Fibroblast of upper back skin (primary cell): Measurements from ENCODE around the gene WNT4.

Experiments
- DNase-seq: peaks from one replicate; pipeline ENCODE4 v3.0.0-alpha.2; 2013

WNT4 gene

DNA sequence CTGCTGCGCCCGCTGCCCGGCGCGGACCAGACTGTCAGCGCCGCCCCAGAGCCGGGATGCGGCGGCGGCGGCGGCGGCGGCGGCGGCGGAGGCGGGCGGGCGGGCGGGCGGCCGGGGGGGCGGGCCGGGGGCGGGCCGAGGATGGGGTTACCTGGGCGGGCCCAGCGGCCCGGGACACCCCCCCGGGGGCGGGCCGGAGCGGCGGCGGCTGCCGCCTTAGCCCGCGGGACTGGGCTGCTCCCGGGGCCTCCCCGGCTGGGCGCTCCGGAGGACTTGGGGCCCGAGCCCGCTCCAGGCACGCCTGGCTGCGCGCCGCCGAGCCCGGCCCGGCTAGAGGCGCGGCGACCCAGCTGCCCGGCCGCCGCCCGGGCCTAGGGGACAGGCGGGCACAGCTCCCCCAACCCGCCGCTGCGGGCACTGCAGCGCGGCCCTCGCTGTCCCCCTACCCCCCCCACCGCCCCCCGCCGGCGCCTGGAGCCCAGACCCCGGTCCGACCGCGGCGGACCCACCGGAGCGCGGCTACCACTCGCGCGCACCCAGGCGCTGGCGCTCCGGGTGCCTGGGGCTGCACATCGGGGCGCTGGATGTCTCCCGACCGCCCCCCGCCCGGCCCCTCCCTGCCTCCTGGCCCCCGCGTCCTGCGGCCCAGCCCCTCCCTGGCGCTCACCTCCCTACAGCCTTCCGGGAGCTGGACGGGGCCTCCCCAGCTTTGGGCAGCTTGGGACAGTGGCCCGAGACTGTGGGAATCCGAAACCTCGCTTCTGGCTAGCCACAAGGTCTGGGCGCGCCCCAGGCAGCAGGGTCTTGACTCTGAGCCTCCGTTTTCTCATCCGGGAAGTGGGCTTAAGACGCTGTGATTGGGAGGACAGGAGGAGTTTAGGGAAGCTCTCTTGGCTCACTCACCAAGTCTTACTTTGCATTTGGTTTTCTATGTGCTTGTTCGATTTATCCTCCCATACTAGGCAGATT, at the start of gene WNT4:
TSS of gene WNT4 (minus strand) at position 33 of the 969 bp plus-strand sequence. CDS start 175 bp downstream, outside the sequence.
- DNase-seq: peak; percentile 22

DNA sequence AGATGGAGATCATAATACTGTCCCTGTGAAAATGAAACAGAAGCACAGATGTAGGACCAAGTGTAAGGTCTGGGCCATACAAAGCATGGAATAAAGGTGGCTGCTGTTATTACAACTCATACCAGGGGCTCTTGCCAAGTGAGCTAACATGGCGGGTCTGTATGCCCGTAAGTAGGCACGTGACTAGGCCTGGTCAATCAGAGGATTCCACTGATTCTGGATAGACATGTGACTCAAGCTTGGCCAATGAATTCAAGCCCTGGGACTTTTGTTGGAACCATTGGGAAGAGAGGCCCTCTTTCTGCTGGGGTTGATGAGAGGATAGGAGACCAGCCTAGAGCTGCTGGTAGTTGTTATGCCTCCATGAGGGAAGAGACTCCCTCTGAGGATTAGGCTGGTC, 47.8 kb upstream of the WNT4 start:
- no peak for DNase-seq

GRCh38 chr1:22190251-22190650, 47.4 kb upstream of the WNT4 start:
- DNase-seq: no peak

DNA sequence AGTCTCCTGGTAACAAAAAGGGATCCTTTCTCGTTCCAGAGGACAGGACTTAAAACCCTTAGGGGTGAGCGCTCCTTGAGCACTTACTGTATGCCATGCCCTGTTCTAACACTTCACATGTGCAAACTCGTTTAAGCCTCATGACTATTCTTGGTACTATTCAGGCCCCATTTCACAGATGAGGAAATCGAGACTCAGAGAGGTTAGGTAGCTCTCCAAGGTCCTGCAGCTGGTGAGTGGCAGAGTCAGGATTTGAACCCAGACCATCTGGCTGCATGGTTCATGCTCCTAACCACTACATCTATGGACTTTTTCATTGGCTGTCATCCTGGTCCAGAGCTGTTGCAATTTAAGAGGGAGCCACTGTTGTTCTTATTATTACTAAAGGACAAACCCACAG, 46.7 kb upstream of the WNT4 start:
- no peak for DNase-seq

- no peak for DNase-seq
These were observed 46.0 kb upstream of the WNT4 start for GRCh38 chr1:22188914-22189313.

DNA sequence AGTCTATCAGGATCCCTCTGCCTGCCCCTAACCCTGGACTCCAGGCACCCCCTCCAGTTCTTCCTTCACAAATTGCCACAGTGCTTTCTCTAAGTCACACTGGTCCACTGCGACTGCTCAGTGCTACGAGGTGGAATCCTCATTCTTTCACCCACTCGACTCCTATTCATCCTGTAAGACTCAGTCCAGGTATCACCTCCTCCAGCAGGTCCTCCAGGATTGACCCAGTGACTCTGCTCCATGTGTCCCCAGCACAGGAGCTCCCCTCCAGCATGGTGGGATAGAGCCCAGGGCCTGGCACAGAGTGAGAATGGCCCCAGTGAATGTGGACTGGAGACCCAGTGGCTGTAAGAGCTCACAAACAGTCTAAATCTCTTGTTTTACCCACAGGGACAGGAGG, 45.5 kb upstream of the WNT4 start:
- no peak for DNase-seq

DNA sequence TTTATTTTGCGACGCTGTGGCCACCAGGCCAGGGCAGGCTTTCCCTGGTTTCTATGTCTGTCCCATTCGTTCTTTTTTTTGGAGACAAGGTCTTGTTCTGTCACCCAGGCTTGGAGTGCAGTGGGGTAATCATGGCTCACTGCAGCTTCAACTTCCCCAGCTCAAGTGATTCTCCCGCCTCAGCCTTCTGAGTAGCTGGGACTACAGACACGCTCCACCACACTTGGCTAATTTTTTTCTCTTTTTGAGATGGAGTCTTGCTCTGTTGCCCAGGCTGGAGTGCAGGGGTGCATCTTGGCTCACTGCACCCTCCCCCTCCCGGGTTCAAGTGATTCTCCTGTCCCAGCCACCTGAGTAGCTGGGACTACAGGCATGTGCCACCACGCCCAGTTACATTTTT, 43.4 kb upstream of the WNT4 start:
- DNase-seq: no peak

DNA sequence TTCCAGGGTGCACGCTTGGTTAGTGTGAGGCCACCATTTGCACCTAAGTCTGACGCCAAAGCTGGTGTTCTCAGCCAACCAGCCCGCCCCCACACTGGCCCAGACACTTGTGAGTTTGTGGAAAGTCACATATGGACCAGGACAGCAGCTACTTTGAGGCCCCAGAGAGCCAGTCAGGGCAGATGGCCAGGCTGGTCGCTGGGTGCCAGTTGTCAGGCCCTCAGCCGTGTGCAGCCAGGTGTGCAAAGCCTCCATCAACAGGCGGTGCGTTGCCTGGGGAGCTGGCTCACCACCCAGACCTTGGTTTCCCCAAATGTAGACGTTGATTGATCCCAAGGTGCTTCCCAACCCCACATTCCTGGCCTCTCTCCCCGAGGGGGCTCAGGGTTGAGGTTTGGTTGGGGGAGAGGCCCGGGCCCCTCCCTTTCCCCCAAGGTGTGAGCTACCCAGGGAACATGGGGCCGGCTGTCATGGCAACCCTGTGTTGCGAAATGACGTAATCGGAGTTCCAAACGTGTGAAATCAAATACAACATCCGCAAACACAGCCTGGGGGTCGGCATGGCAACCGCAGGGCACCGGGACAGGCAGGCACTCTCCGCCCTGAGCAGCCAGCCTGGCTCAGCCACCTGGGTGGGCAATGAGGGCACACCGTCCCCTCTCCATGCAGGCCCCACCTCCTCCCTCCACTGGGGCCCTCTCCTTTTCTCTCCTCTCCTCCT, 42.2 kb upstream of the WNT4 start:
- no peak for DNase-seq

- no peak for DNase-seq
These were observed 41.6 kb upstream of the WNT4 start for GRCh38 chr1:22184454-22184853.

- no peak for DNase-seq
These were observed 39.8 kb upstream of the WNT4 start for GRCh38 chr1:22182715-22183114.

- DNase-seq: no peak
These were observed 36.4 kb upstream of the WNT4 start for GRCh38 chr1:22179197-22179803.

DNA sequence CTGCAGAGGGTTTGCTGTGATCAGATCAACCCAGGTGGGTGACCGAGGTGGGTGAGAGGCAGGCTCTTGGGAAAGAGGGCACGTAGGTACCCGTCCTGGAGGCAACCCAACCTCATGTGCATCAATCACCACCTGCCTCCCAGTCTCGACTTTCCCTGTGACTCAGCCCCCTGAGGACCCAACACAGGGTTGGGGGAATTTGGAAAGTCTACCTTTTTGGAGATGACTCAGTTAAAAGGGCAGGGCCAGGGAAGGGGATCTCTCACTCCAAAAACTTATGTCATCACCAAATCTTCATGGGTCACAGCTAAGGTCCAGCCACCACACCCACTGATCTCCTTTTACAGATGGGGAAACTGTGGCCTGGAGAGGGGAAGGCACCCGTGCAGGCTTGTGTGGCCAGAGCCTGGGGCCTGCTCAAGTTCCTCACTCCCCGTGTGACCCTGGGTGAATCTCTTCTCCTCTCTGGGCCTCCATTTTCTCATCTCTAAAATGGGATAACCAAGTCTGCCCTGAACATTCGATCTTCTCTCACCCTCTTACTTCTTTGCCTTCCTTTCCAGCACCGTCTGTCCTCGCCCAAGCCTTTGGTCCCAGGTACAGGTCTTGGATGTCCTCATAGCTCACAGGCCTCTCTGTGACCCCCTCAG, 34.6 kb upstream of the WNT4 start:
- no peak for DNase-seq

DNA sequence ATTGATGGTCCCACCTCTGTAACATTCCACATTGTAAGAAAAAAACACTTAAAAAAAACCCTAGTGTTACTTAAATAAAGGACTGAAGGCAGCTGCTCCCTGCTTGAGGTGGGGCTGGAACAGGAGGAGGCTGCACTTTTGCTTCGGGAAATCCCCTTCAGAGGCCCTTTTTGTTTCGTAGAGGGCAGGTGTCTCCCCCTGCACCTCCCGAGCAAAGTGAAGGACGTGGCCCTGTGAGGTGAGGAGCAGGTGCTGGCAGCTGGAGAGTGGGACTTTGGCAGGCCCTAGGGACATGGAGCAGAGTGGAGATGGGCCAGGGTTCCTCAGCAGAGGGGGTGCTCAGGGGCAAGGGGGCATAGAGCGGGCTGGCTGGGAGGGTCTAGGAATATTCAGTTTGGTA, 33.4 kb upstream of the WNT4 start:
- DNase-seq: no peak

- no peak for DNase-seq
These were observed 31.7 kb upstream of the WNT4 start for GRCh38 chr1:22174446-22175220.

- DNase-seq: no peak
These were observed 29.2 kb upstream of the WNT4 start for GRCh38 chr1:22171951-22172715.

DNA sequence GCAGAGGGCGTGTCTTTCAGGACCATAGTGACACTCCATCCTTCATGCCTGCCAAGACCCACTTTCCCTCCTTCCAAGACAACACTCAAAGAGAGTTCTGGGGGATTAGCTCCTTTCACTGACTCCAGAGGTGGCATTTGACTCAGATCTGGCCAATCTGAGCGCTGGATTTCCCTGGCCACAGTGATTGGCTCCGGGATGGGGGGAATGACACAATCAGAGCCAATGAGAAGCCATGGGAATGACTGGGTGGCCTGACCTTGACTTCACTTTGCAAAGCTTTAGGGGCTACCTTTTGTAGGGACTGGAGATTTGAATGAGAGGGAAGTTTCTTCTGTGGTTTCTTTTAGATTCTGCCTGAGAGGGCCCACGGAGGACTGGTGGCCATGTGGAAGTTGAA, 26.9 kb upstream of the WNT4 start:
- DNase-seq: no peak

DNA sequence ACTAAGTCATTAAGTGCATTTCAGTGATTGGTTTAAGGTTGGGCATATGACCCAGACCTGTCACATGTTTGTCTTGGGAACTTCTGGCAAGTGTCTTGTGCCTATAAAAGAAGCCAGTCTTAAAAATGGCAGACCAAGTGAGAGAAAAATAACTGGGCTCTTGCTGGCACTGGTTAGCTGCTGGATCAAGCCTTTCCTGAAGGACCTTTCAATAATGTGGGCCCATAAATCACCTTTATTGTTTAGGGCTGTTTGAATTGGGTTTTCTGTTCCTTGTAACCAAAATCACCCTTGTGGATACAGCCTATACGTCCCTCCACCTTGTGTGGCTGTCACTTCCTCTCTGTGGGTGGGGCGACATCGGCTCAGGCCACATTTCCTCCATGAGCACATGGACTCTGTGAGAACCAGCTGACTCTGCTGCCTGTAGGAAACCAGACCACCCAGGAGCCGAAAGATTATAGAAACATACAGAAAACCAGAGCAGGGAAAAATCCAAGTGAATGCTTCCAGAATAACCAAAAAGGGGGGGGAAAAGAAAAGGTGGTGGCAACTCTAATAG, 25.6 kb upstream of the WNT4 start:
- DNase-seq: no peak

- no peak for DNase-seq
These were observed 23.5 kb upstream of the WNT4 start for GRCh38 chr1:22166439-22166838.

DNA sequence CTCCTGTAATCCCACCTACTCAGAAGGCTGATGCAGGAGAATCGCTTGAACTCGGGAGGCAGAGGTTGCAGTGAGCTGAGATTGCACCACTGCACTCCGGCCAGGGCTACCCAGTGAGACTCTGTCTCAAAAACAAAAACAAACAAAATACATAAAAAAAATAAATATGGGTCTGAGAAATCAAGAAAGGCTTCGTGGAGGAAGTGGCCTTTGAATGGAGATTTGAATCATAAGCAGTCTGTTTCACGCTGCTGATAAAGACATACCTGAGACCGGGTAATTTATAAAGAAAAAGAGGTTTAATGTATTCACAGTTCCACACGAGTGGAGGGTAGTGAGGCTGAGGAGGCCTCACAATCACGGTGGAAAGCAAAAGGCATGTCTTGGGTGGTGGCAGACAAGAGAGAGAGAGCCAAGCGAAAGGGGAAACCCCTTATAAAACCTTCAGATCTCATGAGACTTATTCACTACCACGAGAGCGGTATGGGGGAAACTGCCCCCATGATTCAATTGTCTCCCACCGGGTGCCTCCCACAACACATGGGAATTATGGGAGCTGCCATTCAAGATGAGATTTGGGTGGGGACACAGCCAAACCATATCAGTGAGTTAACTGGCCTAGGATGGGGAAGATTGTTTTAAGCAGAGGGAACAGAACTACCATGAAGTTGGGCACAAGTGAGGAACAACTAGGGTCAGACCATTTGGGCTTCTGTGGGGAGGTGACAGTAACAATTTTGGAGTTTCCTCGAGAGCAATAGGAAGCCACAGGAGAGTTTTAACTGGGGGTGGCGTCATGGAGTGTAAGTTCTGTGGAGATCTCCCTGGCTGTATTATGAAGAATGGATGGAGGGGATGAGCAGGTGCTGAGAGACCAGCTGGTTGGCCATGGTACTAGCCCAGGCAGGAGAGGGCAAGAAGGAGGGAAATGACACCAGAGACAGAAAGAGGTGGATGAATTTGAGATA, 22.2 kb upstream of the WNT4 start:
- no peak for DNase-seq

DNA sequence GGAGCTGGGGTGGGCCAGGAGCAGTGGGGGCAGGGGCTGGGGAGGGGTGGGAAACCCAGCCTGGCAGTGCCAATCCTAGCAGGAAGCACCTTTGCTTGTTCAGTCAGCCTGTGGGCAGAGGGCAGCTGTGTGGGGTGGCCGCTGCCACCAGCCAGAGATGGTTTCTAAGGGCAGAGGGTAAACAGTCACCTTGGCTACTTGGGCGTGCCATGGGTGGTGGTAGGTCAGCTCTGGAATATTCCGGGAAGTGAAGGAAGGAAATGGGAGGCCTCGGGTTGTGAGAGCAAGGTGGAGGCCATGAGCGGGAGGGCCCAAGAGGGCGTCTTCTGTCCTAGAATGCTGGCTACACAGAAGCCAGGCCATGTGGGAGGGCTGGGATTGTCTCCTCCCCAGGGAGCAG, 20.7 kb upstream of the WNT4 start:
- DNase-seq: no peak
